Measurements from ENCODE around the gene PLA2G4C.

DNA sequence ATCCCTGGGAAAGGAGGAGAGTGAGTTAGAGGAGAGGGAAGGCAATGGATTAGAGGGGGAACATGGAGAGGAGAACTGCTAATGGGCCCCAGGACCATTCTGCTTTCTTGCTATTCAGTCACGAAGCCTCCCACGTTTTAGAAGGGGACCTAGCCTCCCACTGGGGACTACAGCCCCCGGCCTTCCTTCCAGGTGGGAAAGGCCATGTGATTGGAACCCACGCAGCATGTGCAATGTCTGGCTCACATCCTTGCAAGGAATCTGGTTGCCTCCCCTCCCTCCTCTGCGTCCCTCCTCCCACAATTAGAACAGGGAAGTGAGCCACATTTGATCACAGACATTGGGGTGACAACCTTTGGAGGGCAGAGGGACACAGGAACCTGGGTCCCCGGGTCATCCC lies 22.5 kb upstream of the PLA2G4C start:
- TF ChIP-seq, protein P1, sequence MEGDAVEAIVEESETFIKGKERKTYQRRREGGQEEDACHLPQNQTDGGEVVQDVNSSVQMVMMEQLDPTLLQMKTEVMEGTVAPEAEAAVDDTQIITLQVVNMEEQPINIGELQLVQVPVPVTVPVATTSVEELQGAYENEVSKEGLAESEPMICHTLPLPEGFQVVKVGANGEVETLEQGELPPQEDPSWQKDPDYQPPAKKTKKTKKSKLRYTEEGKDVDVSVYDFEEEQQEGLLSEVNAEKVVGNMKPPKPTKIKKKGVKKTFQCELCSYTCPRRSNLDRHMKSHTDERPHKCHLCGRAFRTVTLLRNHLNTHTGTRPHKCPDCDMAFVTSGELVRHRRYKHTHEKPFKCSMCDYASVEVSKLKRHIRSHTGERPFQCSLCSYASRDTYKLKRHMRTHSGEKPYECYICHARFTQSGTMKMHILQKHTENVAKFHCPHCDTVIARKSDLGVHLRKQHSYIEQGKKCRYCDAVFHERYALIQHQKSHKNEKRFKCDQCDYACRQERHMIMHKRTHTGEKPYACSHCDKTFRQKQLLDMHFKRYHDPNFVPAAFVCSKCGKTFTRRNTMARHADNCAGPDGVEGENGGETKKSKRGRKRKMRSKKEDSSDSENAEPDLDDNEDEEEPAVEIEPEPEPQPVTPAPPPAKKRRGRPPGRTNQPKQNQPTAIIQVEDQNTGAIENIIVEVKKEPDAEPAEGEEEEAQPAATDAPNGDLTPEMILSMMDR (IDR thresholded peaks at IDR 0.05; ENCODE audit: borderline replicate concordance, extremely low read depth, low read length, poor library complexity, severe bottlenecking), result no peak
- no peak for TF ChIP-seq EZH2 (IDR thresholded peaks at IDR 0.05; ENCODE audit: borderline replicate concordance, low read depth, low read length, severe bottlenecking)
